K562 (cell line): ENCODE results near the gene ZNF628. TPM values are rescaled to one million over a fixed set of nuclear protein-coding genes. Genes with fewer than 3 reads are reported as not detected.

Experiments
- CBX5 ChIP-seq: IDR thresholded peaks from 2 replicates; pipeline ENCODE4 v1.6.1; 2014; ENCODE audit warnings: low read depth, borderline replicate concordance
- CHD7 ChIP-seq: fragments of 200-600 bp; sonication (generic); IDR thresholded peaks from one replicate; pipeline ENCODE4 v1.6.1; 2012; ENCODE audit warnings: mild to moderate bottlenecking, low read depth, low read length, inconsistent platforms
- DNMT1 ChIP-seq: fragments of 450-650 bp; IDR thresholded peaks from 2 replicates; pipeline ENCODE4 v1.6.1; 2016; ENCODE audit warnings: antibody characterized with exemption, mild to moderate bottlenecking
- NFXL1 ChIP-seq: fragments of 450-650 bp; formaldehyde crosslinking; IDR thresholded peaks from 2 replicates; pipeline ENCODE4 v1.4.0; 2021; ENCODE audit warnings: mild to moderate bottlenecking
- PHF20 ChIP-seq: fragments of 450-650 bp; IDR thresholded peaks from 2 replicates; pipeline ENCODE4 v1.6.1; 2018; ENCODE audit not compliant: partially characterized antibody
- POLR3A ChIP-seq: IDR thresholded peaks from 2 replicates; pipeline ENCODE4 v1.6.1; 2011; ENCODE audit warnings: borderline replicate concordance, mild to moderate bottlenecking, moderate library complexity; ENCODE audit not compliant: insufficient read length, insufficient read depth; ENCODE audit errors: extremely low read depth
- PTBP1 ChIP-seq: fragments of 200-400 bp; formaldehyde crosslinking; IDR thresholded peaks from 2 replicates; pipeline ENCODE4 v1.6.1; 2017; ENCODE audit warnings: low read depth, low read length
- RBM14 ChIP-seq: fragments of 200-400 bp; formaldehyde crosslinking; IDR thresholded peaks from 2 replicates; pipeline ENCODE4 v1.6.1; 2018; ENCODE audit warnings: low read depth, mild to moderate bottlenecking, low read length, moderate library complexity, borderline replicate concordance; ENCODE audit not compliant: insufficient read depth
- RHOXF2B ChIP-seq: fragments of 250-450 bp; sonication (Bioruptor Pico); conservative IDR thresholded peaks from 2 replicates; pipeline ENCODE4 v1.5.1; 2021
- SMAD2 ChIP-seq: fragments of 150-350 bp; IDR thresholded peaks from 2 replicates; pipeline ENCODE4 v1.6.1; 2014; ENCODE audit warnings: low read depth, mild to moderate bottlenecking, low read length
- ZHX1 ChIP-seq: fragments of 150-350 bp; conservative IDR thresholded peaks from 2 replicates; pipeline ENCODE4 v1.6.1; 2014; ENCODE audit warnings: low read length
- ZNF24 ChIP-seq: fragments of 450-650 bp; IDR thresholded peaks from 2 replicates; pipeline ENCODE4 v1.6.1; 2016
- ZNF384 ChIP-seq: IDR thresholded peaks from 2 replicates; pipeline ENCODE4 v1.6.1; 2012; ENCODE audit warnings: low read depth, low read length, improper control_type of control experiment
- ZNF76 ChIP-seq: fragments of 250-450 bp; sonication (Bioruptor Pico); IDR thresholded peaks from 2 replicates; pipeline ENCODE4 v1.4.0; 2020; ENCODE audit warnings: mild to moderate bottlenecking, moderate library complexity, borderline replicate concordance
- polyA plus RNA-seq, 8 experiments: library from polyadenylated mRNA; depleted of rRNA in 4 of 8; stranded (reverse) in 5 of 8; unstranded in 3 of 8; fragments of >200 nt; fragmentation: Nextera tagmentation in 2 of 8; fragmentation: Illumina TruSeq in 1 of 8; extraction: Ambion mirVana in 2 of 8; extraction: Trizol in 1 of 8; gene quantifications; 2 replicates each; pipeline versions ENCODE4 v1.2.1 to v1.2.3, GENCODE V29; 2011 to 2014; ENCODE audit warnings: inconsistent platforms in 1 of 8, missing spikeins in 1 of 8
- total RNA-seq, 7 experiments: library from RNA; depleted of rRNA in 6 of 7; stranded (reverse); fragments of >200 nt in 6 of 7; fragmentation: Illumina TruSeq in 2 of 7; extraction: Trizol in 2 of 7; gene quantifications; 2 replicates each; pipeline versions ENCODE4 v1.2.1 to v1.2.3, GENCODE V29; 2011 to 2021; ENCODE audit warnings: low replicate concordance in 1 of 7

Gene ZNF628
- total and polyA plus RNA-seq, 9 of the 15 experiments (the other 6 are each of a cell fraction or from before 2014, with no cell fraction given), result 0.13 to 13.6 (median 2.2) TPM; not detected in 3

GRCh38 chr19:55461259-55461973, 15.0 kb upstream of the ZNF628 start, which contains the start of gene ISOC2 (continued):
- no peak for TF ChIP-seq CHD7
- peak; percentile 91; the same call in 1 of the 2 replicates for TF ChIP-seq RBM14
- no peak for TF ChIP-seq POLR3A
- TF ChIP-seq PTBP1, result peak; percentile 88; the same call in 1 of the 2 replicates
- no peak for TF ChIP-seq ZNF384
- TF ChIP-seq ZHX1, result no peak
- no peak for TF ChIP-seq SMAD2
- peak; percentile 56; the same call in 1 of the 2 replicates for TF ChIP-seq ZNF76 (CRISPR knock-in tag)
- 0 out of 2 replicates have a peak, but pooled peaks have one; percentile 69 for TF ChIP-seq RHOXF2B (CRISPR knock-in tag)
- TF ChIP-seq DNMT1, result no peak
- TF ChIP-seq CBX5, result no peak
- peak; percentile 79 for TF ChIP-seq PHF20
- TF ChIP-seq ZNF24, result no peak
- no peak for TF ChIP-seq NFXL1 (CRISPR knock-in tag)
